KMS-11 (cell line): ENCODE data around the gene UTP4.

Source experiments
- H2AFZ ChIP-seq: fragments of 200-600 bp; sonication (generic); 2 replicates; pipeline ENCODE4 v1.6.1; 2016; ENCODE audit warnings: antibody characterized with exemption, mixed run types, low read depth
- H3K27ac ChIP-seq: fragments of 200-600 bp; sonication (generic); 2 replicates; pipeline ENCODE4 v1.6.1; 2016; ENCODE audit warnings: mild to moderate bottlenecking, mixed run types
- H3K27me3 ChIP-seq: fragments of 200-600 bp; sonication (generic); 2 replicates; pipeline ENCODE4 v1.6.1; 2017; ENCODE audit warnings: mild to moderate bottlenecking, low read depth, mixed run types, moderate library complexity; ENCODE audit not compliant: insufficient read depth
- H3K36me3 ChIP-seq: fragments of 200-600 bp; sonication (generic); 2 replicates; pipeline ENCODE4 v1.6.1; 2017; ENCODE audit warnings: mild to moderate bottlenecking, mixed run types; ENCODE audit not compliant: insufficient read depth
- H3K4me1 ChIP-seq: fragments of 200-600 bp; sonication (generic); 2 replicates; pipeline ENCODE4 v1.6.1; 2016; ENCODE audit warnings: mild to moderate bottlenecking, low read depth, mixed run types; ENCODE audit not compliant: poor library complexity, severe bottlenecking
- H3K4me2 ChIP-seq: fragments of 200-600 bp; sonication (generic); 2 replicates; pipeline ENCODE4 v1.7.0; 2016; ENCODE audit warnings: mild to moderate bottlenecking, mixed run types
- H3K4me3 ChIP-seq: fragments of 200-600 bp; sonication (generic); IDR thresholded peaks from 2 replicates; pipeline ENCODE4 v1.6.1; 2017; ENCODE audit warnings: low read depth, low read length, mixed read lengths; ENCODE audit not compliant: insufficient read depth
- H3K79me2 ChIP-seq: fragments of 200-600 bp; sonication (generic); 2 replicates; pipeline ENCODE4 v1.6.1; 2016; ENCODE audit warnings: low read depth, mixed run types; ENCODE audit not compliant: insufficient read depth
- H3K9ac ChIP-seq: fragments of 200-600 bp; sonication (generic); 2 replicates; pipeline ENCODE4 v1.6.1; 2016; ENCODE audit warnings: mild to moderate bottlenecking, mixed run types
- H4K20me1 ChIP-seq: fragments of 200-600 bp; sonication (generic); 2 replicates; pipeline ENCODE4 v1.6.1; 2016; ENCODE audit warnings: mild to moderate bottlenecking, mixed run types; ENCODE audit not compliant: insufficient read depth
- CTCF ChIP-seq: fragments of 200-600 bp; sonication (generic); conservative IDR thresholded peaks from 2 replicates; pipeline ENCODE4 v1.6.1; 2017; ENCODE audit warnings: low read depth, mild to moderate bottlenecking, antibody characterized with exemption, low read length, moderate library complexity, mixed read lengths

The UTP4 gene

GRCh38 chr16:69109486-69110270 is 22.8 kb upstream of the UTP4 start:
- no peak overlapping the region for H3K27ac ChIP-seq
- no peak overlapping the region for H3K4me3 ChIP-seq
- H3K36me3 ChIP-seq = no peaks in the 10 kb centered on the region
- no peak overlapping the region for H3K9ac ChIP-seq
- no peak overlapping the region for H2AFZ ChIP-seq
- H3K4me2 ChIP-seq = no peak overlapping the region
- no peaks in the 10 kb centered on the region for H4K20me1 ChIP-seq
- H3K4me1 ChIP-seq = peaks cover 15% of the 10 kb centered on the region
- TF ChIP-seq CTCF = no peak
- no peaks in the 10 kb centered on the region for H3K27me3 ChIP-seq
- H3K79me2 ChIP-seq = no peaks in the 10 kb centered on the region

- Histone ChIP-seq H4K20me1 (no peaks in the 10 kb centered on the region), H3K4me3 (no peak overlapping the region), H3K27ac (no peak overlapping the region), H2AFZ (no peak overlapping the region), H3K27me3 (no peaks in the 10 kb centered on the region), H3K36me3 (no peaks in the 10 kb centered on the region), H3K4me1 (peaks cover 15% of the 10 kb centered on the region), H3K79me2 (no peaks in the 10 kb centered on the region), H3K9ac (no peak overlapping the region), H3K4me2 (no peak overlapping the region)
- TF ChIP-seq CTCF = no peak
Measured at GRCh38 chr16:69110406-69110805, 22.0 kb upstream of the UTP4 start.

GRCh38 chr16:69111216-69111875 is 21.1 kb upstream of the UTP4 start:
- H3K4me2 ChIP-seq = no peak overlapping the region
- H4K20me1 ChIP-seq = no peaks in the 10 kb centered on the region
- no peak overlapping the region for H3K27ac ChIP-seq
- TF ChIP-seq CTCF = no peak
- no peaks in the 10 kb centered on the region for H3K36me3 ChIP-seq
- no peaks in the 10 kb centered on the region for H3K27me3 ChIP-seq
- no peak overlapping the region for H2AFZ ChIP-seq
- no peaks in the 10 kb centered on the region for H3K79me2 ChIP-seq
- peaks cover 15% of the 10 kb centered on the region for H3K4me1 ChIP-seq
- H3K9ac ChIP-seq = no peak overlapping the region
- no peak overlapping the region for H3K4me3 ChIP-seq

GRCh38 chr16:69111876-69112230 is 20.6 kb upstream of the UTP4 start:
- H3K36me3 ChIP-seq = no peaks in the 10 kb centered on the region
- H3K4me2 ChIP-seq = no peak overlapping the region
- H3K27ac ChIP-seq = no peak overlapping the region

More at GRCh38 chr16:69111876-69112230, 20.6 kb upstream of the UTP4 start:
- Histone ChIP-seq H2AFZ (no peak overlapping the region), H3K27me3 (no peaks in the 10 kb centered on the region), H3K4me3 (no peak overlapping the region), H3K9ac (no peak overlapping the region), H3K4me1 (peaks cover 15% of the 10 kb centered on the region), H3K79me2 (no peaks in the 10 kb centered on the region), H4K20me1 (no peaks in the 10 kb centered on the region)
- TF ChIP-seq CTCF = no peak
